Activated CD8-positive, alpha-beta memory T cell treated with anti-CD3 and anti-CD28 coated beads for 1 hour (primary cell): ENCODE data around the gene ITGA6.
"Not testable (repeated sequence)": the region's sequence is repeated elsewhere in the genome, so short reads cannot be mapped to it uniquely, and the experiment has no call there.

Experiments
- DNase-seq, 2 donors: peaks; one replicate each; pipeline ENCODE4 v3.0.0-alpha.2; 2020; ENCODE audit warnings: low read depth in 1 of 2; ENCODE audit errors: extremely low read depth in 1 of 2

ITGA6 gene

DNA sequence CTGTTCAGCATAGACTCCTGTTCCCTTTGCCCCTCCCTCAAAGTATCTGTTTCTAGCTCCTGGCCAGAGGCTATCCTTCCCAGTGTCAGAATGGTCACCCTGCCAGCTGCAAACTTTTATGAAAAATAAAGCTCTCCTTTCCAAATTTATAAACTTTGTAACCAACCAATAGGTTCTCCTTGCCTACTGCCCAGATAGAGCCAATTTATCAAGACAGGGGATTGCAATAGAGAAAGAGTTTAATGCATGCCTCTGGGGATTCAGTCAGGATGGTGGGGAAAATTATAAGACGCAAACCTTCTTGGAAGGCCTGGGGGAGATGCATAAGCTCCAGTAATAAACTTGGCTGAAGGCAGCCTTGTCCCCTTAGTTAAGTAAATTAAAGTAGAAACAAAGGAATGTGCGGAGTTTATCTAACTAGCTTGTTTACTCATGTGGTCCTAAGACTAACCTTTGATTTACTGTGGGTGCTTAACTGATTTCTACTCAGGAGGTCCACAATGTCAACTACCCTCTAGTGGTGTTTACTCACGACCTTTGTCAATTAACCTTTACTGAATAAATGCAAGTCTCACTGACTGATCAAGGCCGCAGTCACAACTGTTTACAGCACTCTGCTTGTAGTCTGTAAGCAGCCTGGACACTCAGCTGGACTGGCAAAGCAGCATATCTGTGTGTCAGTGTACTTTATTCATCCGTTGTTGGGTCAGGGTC is 85.6 kb downstream of the ITGA6 start:
- DNase-seq = no peak

DNA sequence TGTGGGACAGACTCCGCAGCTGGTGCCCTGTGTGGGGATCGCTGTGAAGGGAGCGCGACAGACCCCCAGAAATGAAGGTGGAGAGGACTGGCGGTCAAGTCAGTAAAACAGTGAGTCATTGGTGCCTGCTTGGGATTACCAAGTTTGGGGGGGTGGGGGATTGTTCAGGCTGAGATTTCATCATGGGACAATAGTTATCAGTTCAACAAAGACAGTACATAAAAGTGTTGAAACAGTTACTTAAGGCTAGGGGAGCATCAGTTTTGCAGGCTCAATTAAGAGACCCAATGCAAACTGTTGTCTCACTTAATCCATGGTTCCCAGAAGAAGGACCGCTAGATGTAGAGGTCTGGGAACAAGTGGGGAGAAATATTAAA is 86.1 kb downstream of the ITGA6 start:
- no peak for DNase-seq

DNA sequence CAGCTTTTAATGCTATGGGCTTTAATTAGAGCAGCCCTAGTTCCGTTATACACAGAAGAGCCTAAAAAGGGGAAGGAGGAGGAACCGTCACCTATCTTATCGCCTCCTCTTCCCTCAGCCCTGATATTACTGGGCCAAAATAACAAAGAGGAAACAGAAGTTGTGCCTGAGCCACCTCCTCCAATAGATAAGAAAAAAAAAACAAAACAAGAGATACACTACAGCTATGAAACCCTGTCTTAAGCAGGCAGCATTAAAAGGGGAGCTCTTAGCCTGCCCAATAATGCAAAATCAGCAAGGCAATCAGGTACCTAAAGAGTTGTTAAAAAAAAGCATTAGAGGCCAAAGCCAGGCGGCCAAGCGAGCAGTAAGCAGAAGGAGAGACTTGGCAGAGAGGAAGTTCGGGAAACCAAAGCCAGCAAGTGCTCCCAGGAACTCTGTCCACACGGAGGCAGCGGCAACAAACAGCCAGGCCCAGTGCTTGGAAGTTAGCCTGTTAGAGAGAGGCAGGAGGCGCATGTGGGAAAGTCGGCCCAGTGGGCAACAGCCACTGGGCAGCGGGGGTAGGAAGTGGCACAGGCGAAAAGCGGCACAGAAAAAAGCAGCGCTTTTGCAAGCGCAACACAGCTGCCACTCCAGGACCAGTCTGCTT is 86.7 kb downstream of the ITGA6 start:
- DNase-seq = no peak

DNA sequence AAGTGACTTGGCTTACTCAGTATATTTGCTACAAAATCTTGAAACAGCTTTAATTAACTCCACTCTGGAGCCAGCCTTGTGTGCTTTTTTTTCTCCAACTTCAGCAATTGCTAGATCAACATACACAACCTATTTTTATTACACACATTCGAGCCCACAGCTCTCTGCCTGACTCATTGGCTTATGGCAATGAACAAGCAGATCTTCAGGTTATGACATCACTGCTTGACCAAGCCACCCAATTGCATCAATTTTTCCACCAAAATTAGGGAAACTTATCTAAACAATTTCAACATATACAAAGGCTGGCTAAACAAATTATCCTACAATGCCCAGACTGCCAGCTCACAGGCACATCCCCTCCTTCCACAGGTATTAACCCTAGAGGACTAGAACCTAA is 88.9 kb downstream of the ITGA6 start:
- DNase-seq = no peak

DNA sequence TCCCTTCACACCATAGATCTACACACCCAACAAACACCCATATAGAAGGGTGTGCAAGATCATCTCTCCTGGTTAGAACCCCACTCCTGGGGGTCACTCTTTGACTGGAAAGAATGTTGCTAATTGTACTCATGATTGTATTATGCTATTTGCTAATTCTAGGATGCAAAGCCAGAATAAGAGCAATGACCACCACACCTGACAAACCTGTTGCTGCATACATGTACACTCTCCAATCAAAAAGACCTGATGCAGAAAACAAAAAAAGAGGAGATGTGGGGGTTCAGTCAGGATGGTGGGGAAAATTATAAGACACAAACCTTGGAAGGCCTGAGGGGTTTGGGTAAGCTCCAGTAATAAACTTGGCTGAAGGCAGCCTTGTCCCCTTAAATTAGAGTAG is 91.6 kb downstream of the ITGA6 start:
- no peak for DNase-seq

DNA sequence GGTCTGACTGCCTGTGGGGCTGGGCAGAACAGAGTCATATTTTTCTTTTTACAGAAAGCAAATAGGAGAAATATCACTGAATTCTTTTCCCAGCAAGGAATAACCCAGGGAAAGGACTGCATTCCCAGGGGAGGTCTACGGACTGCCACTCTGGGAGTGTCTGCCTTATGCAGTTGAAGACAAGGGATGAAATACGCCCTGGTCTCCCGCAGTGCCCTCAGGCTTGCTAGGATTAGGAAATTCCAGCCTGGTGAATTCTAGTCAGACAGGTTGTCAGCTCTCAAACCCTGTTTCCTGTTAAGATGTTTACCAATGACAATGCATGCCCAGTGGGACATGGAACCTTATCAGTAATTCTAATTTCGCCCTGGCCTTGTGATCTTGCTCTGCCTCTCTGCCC is 98.2 kb downstream of the ITGA6 start:
- no peak for DNase-seq

DNA sequence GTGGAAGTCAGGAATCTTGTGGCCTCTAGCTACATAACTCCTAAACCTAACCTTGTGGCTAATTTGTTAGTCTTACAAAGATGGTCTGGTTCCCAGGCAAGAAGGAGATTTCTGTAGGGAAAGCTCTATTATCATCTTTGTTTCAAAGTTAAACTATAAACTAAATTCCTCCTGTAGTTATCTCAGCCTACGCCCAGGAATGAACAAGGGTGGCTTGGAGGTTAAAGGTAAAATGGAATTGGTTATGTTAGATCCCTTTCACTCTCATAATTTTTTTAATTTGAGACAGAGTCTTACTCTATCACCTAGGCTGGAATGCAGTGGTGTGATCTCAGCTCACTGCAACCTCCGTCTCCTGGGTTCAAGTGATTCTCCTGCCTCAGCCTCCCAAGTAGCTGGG is 103.9 kb downstream of the ITGA6 start:
- no peak for DNase-seq

DNA sequence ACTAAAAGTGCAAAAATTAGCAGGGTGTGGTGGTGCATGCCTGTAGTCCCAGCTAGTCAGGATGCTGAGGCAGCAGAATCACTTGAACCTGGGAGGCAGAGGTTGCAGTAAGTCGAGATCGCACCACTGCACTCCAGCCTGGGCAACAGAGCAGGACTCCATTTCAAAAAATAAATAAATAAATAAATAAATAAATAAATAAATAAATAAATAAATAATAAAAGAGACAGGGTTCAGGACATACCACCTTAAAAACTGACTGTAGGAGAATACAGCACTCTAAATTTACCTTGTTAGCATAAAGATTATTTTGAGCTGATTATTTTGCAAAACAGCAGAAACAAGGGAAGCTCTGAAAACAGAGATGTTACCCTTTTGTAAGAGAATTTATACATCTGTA is 105.1 kb downstream of the ITGA6 start:
- not testable (repeated sequence) for DNase-seq

DNA sequence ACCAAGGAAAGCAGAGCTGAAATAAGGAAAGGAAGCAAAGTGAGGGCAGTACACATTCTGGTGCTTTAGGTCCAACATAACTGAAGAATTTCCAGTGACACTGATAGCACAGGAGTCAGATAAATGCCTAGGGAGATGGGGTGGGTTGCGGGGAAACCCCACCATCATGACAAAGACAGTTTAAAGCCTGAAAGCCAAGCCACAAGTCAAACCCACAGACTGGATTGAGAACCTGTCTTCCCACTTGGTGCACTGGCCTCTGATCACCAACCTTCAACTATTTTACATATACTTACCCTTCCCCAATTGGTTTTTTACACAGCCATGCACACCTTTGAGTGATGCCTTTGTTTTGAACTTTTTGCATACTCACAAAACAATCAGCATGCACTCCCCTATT is 106.3 kb downstream of the ITGA6 start:
- DNase-seq = no peak

DNA sequence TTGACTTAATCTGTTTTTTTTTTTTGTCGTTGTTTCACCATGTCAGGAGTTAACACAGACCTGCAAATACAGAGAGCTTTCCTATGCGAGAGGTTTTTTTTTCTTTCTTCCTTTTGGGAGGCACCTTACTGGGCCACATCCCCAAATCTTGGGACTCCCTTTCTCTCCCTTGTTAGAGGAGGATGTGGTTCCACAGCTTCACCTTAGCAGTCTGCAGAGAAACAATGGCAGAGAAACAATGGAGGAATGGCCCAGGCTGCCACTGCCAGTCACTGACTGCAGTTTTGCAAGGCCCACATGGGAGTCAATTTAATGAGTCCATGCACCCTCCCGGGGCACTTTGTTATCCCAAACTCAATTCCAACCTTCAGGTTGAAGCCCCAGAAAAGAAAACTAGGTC is 107.7 kb downstream of the ITGA6 start:
- DNase-seq = no peak

DNA sequence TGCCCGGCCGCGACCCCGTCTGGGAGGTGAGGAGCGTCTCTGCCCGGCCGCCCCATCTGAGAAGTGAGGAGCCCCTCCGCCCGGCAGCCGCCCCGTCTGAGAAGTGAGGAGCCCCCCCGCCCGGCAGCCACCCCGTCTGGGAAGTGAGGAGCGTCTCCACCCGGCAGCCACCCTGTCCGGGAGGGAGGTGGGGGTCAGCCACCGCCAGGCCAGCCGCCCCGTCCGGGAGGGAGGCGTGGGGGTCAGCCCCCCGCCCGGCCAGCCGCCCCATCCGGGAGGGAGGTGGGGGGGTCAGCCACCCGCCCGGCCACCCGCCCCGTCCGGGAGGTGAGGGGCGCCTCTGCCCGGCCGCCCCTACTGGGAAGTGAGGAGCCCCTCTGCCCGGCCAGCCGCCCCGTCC is 110.5 kb downstream of the ITGA6 start:
- DNase-seq = not testable (repeated sequence)

DNA sequence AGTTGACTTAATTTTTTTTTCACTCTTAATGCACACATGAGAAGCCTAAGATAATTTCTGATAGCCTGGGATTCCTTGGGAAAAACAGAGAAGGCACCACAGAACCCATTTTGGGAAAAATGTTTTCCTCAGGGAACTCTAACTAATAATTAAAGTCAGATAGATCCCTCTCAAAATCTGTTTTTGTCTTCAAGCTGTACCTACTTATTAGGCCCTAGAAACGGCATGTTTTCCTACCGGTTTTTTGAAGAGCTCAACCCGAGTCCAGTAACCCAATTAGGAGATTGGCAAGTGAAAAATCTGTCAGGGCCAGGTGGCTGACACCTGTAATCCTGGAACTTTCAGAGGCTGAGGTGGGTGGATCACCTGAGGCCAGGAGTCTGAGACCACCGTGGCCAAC is 112.4 kb downstream of the ITGA6 start:
- DNase-seq = no peak

DNA sequence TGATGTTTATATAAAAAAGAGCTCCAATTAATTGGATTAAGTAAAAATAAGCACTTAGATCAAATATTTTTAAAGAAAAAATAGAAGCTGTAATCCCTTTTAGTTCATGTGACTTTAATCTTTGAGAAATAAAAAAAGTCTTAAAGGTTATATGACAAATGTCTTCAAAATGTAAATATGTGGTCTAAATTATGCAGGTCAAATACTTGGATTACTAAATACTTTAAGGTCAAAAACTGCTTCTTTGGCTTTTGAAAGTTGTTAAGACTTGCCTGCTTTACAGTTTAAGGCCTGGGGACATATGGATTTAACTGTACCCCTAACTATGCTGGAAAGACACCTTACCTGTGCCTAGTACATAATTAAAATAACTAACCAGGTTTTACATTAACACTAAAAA is 113.0 kb downstream of the ITGA6 start:
- no peak for DNase-seq

DNA sequence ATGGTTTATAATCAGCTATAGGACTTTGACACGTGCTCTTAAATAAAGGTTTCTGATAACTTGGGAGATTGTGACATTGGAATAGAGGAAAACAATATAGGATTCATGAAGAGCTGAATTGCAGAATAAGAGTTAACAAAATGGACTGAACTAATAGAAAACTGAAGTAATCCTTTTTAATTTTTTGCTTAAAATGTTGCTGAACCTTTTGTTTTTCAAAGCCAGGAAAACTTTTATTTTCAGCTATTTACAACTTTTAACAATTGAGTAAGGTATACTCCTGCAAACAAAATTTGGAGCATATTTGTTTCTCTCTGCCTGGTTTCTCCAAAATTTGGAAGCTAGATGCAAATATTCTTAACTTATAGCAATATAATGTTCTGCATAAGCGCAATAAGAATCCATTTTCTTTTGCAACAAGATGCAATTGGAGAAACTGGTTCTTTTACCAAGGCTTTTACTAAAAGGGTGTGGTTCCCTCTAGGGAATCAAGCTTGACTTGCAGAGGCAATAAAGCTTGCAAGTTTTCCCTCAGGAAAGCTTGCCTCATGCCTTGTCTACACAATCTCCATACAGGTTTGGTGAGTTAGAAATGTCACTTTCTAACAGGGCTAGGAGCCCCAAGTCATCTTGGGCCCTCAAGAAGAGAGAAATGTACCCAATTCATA is 118.2 kb downstream of the ITGA6 start:
- no peak for DNase-seq

DNA sequence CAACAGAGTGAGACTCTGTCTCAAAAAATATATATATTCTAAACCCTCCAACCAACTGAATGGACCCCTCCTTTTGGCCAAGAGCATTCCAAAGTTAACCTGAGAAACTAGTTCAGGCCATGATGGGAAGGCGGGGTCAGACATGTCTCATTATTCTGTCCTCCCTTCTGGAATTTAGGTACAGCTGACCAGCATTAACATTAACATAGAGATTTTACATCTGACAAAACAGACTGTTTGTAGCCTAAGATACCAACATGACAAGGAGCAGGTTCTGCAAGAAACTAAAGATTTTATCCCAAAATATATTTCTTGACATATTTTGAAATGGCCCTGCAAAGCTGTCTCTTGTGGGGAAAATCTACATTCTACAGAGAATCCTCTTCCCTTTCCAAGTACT is 121.7 kb downstream of the ITGA6 start:
- no peak for DNase-seq

DNA sequence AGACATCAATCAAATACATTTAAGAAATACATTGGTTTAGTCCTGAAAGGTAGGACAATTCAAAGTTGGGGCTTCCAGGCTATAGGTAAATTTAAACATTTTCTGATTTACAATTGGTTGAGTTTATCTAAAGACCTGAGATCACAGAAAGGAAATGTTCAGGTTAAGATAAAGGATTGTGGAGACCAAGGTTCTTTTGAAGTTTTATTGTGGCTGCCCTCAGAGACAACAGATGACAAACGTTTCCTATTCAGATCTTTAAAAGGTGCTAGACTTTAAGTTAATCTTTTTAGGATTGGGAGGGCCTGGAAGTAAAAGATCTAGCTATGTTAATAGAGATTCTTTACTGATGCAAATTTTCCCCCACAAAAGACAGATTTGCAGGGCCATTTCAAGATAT is 122.4 kb downstream of the ITGA6 start:
- not testable (repeated sequence) for DNase-seq

DNA sequence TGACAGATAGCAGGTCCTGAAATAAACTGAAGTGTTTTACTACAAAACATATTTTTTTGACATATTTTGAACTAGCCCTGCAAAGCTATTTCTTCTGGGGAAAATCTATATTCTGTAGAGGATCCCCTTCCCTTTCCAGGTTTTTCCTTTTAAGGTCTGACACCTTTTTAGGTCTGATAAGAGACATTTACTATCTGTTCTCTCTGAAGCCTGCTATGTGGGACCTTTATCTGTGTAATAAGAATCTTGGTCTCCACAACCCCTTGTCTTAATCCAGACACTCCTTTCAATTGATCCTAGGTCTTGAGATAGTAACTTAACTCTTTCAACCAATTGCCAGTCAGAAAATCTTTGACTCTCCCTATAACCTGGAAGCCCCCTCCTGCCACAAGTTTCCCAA is 123.0 kb downstream of the ITGA6 start:
- DNase-seq = no peak

DNA sequence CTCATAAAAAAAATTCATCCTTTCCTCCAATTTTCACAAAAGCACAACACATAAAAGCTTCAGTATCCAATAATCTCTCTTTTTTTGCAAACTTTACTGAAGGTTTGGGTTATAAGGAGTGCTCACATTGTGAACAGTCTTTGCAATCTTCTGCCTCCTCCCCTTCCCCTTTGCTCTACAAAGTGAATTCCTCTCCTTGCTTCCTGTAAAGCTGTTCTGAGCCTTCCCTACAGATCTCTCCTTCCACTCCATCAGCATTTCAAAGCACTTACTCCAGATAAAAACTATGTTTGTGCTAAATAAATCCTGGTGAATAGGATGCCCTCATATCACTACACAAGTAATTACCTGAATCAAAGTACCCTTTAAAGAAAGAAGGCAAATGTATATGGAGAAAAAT is 123.9 kb downstream of the ITGA6 start:
- no peak for DNase-seq

DNA sequence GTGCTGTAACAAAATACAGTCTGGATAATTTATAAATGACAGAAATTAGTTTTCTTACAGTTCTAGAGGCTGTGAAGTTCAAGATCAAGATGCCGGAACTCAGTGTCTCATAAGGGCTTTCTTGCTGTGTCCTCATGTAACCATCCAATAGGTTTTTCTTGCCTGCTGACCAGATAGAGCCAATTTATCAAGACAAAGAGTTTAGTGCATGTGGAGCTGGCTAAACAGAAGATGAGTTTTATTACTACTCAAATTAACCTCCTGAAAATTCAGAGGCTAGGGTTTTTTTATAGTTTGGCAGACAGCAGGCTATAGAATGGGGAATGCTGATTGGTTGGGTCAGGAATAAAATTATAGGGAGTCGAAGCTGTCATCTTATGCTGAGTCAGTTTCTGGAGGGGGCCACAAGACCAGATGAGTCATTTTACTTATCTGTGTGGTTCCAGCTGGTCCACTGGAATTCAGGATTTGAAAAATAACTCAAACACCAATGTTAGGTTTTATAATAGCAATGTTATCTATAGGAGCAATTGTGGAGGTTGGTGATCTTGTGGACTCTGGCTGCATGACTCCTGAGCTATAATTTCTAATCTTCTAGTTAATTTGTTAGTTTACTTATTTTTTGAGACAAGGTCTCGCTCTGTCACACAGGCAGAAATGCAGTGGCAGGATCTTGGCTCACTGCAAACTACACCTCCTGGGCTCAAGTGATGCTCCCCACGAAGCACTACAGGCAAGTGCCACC is 125.3 kb downstream of the ITGA6 start:
- no peak for DNase-seq

DNA sequence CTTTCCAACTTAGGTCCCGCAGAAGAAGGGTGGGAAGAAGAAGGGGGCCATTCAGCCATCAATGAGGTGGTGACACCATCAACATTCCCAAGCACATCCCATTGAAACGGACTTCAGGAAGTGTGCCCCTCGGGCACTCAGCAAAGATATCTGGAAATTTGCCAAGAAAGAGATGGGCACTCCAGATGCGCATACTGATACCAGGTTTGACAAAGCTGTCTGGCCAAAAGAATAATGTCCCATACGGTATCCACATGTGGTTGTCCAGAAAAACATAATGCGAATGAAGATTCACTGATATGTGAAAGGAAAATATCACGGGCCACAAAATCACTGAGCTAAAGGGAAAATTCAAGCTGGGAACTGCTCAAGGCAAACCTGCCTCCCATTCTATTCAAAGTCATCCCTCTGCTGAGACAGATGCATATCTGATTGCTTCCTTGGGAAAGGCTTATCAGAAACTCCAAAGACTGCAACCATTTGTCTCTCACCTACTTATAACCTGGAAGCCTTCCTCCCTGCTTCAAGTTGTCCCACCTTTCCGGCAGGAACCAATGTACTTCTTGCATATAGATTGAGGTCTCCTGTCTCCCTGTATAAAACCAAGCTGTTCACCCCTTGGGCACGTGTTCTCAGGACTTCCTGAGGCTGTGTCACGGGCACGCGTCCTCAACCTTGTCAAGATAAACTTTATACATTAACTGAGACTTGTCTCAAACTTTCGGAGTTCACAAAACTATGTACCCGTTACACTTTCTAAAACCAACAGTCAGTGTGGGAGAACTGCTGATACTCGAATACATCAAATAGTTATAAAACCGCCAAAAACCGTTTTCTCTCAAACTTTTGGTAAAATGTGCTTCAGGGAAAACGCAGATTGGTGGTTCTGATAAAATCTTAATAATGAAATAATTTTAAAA is 127.2 kb downstream of the ITGA6 start:
- no peak for DNase-seq

DNA sequence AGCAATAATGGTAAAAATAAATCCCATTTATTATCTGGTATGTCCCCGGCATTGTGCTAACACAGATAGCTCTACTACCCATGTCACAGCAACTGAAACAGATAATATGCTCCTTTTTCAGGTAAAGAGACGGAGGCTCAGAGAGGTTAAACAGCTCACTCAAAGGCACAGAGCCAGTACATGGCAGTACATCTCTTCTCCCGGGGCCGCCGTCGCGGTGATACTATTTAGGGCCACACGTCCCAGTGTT is 127.8 kb downstream of the ITGA6 start:
- no peak for DNase-seq
